ENCODE results near the gene SELENOO. TPM values are rescaled to one million over a fixed set of nuclear protein-coding genes. Genes with fewer than 3 reads are reported as not detected.

SELENOO gene, protein sequence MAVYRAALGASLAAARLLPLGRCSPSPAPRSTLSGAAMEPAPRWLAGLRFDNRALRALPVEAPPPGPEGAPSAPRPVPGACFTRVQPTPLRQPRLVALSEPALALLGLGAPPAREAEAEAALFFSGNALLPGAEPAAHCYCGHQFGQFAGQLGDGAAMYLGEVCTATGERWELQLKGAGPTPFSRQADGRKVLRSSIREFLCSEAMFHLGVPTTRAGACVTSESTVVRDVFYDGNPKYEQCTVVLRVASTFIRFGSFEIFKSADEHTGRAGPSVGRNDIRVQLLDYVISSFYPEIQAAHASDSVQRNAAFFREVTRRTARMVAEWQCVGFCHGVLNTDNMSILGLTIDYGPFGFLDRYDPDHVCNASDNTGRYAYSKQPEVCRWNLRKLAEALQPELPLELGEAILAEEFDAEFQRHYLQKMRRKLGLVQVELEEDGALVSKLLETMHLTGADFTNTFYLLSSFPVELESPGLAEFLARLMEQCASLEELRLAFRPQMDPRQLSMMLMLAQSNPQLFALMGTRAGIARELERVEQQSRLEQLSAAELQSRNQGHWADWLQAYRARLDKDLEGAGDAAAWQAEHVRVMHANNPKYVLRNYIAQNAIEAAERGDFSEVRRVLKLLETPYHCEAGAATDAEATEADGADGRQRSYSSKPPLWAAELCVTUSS
- total RNA-seq (2022; extraction: Qiagen RNA extraction; ENCODE audit: low read depth), result 13.1 to 22.1 TPM (median 17.1 TPM) in 5 replicates

DNA sequence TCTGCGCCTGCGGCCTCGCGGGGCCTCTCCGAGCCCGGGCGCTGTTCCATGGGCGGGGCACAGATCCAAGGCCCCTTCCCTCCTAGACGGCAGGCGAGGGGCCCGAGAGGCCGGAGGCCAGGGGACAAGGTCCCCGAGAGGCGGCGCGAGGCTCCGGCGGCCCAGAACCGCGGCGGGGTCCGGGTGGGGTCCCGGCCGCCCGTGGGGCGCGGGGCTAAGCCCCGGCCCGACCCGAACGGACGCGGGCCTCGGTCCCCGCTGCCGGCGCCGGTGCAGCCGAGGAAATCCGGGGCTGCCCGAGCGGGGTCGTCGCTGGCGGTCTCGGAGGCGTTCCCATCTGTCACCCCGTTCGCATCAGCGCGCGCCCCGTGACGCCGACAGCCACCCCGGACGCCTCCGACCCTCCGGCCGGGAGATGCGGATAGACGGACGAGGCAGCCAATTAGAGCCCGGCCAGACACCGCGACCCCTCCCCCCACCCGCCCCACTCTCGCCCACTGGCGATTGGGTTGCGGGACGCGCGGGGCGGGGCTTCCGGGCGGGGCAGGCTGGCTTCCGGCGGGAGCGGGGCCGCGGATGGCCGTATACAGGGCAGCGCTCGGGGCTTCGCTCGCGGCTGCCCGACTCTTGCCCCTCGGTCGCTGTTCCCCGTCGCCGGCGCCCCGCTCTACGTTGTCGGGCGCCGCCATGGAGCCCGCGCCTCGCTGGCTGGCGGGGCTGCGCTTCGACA lies at the start of gene SELENOO:
TSS of gene SELENOO (plus strand) at position 551 of the 730 bp plus-strand sequence. CDS start at position 577, 26 bp downstream.

DNA sequence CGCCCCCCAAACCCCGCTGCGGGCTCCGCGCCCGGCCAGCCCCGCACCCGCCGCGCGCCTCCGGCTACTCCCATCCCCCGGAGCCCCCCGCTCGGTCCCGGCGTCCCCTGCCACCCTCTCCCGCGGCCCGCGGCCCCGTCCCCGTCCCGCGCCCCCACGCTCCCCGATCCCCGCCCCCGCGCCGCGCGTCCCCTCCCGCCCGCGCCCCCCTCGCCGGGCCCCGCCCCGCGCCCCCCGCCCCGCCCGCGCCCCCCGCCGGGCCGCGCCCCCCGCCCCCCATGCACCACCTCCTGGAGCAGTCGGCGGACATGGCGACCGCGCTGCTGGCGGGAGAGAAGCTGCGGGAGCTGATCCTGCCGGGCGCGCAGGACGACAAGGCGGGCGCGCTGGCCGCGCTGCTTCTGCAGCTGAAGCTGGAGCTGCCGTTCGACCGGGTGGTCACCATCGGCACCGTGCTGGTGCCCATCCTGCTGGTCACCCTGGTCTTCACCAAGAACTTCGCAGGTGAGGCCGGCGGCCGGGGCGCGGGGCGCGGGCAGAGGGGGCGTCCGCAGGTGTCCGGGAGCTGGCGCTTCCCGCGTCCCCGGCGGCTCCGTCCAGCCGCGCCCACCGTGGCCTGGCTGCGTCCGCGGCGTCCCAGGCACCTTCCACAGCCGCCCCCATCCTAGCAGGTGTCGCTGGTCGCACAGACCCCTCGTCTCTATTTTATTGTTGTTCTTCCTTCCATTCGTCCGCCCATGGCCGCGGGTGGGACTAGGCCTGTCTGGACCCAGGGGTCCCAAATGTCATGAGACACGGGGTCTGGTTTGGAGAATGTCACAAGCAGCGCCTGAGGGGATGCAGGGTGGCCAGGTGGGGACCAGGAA lies 30.1 kb upstream of the SELENOO start, which contains the start of gene PANX2:
TSS of gene PANX2 (plus strand) at position 279 of the 866 bp plus-strand sequence. CDS start at position 279, 0 bp downstream.

DNA sequence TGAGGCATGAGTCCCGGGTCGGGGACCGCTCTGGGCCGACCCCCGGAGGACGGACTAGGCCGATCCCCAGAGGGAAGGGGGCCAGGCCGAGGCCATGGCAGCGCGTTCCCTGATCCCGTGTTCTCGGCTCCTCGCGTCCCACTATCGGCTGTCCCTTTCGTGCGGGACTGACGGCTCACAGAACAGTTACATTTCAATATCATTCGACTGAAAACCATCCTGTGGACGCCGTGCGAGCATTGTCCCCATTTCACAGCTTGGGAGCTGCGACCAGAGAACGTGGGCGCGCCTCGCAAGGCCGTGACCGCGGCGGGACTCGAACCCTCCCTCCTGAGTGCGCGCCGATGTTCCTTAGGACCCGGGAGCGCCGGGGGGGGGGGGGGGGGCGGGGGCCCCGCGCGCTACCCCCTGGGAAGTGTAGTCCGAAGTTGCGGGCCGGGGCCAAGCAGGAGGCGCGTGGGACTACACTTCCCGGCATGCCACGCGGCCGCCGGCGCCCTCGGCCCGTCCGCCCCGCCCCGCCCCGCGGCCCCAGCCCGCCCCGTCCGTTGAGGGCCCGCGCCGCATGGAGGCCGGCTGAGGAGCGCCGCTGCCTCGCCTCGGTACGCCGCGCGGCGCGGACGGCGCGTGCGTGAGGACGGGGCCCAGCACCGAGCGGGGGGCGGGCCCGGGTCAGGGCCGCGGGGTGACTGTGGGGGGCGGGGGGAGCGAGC lies 15.3 kb upstream of the SELENOO start, which contains the start of gene TRABD:
TSS of gene TRABD (plus strand) at position 539 of the 713 bp plus-strand sequence. CDS start 7,148 bp downstream, outside the sequence.

DNA sequence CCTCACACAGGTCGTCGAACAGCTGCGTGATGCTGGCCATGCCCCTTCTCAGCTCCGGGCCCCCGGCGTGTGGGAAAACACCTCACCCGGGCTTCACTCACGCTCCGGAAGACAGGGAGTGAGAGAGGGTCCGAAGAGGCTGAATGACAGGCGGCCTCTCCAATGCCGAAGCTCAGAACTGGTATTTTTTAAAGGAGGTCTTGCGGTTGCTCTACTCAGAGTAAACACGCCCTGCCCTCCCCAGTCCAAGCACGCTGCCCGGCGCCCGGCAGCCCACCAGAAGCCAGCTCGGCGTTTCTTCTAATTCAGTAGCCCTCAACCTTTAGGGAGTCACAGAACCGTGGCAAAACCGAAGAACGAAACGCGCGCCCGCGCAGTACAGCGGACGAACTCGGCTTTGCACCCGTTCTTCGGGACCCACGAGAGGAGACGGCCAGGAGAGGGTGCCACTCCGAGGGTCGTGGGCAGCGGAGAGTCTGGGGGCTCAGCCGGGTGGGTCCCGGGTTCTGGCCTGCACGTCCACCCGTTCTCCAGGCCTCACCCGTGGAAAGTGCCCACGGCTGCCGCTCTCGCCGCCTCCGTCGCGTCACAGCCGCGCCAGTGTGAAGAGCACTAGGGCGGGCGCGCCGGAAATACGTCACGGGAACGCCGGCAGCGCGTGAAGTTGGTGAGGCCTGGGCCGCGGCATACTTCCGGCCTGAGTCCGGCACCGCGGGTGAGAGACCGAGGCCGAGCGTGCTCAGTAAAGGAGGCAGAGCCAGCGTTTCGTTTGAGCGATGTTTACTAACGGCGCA lies 43.8 kb downstream of the SELENOO start, which contains the start of gene TUBGCP6:
TSS of gene TUBGCP6 (minus strand) at position 604 of the 794 bp plus-strand sequence. CDS start at position 40, 564 bp downstream.

DNA sequence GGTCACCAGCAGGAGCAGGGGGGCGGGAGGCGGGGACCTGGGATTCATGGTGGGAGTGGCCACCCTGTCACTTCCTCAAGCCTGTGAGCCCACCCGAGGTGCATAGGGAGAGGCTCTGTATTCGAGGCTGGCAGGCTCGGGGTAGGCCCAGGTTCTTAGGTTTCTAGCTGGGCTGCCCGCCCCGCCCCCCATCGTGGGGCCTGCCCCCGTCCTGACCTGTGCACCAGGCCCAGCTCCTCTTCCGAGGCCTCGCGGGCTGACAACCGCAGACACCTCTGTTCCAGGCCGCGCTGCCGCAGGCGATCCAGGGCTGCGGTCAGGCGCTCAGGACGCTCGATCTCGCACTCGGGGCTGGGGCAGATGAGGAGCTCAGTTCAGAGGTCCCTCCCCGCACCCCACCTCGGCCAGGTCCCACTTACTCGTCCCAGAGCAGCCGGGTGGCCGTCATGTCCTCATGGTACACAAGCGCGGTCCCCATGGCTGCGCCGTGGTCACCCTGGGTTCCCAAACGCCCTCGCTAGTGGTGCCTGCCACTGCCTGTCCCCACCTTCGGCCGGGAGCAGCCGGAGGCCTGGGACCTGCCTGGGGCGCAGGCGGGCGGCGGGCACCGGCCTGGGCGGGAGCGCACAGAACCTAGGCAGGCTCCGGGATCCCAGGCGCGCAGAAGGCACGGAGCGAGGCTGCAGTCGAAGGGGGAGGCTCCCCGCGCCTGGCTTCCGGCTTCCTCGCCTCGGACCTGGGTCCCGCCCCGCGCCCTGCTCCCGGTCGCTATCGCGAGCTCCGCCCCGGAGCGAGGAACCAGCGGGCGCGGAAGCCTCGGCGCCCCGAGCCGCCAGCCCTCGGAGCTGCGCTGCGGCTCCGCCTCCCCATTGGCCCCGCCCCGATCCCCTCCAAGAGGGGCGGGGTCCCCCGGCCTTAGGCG lies 50.0 kb downstream of the SELENOO start, which contains the start of gene HDAC10:
TSS of gene HDAC10 (minus strand) at position 711 of the 922 bp plus-strand sequence. CDS start at position 478, 233 bp downstream.

DNA sequence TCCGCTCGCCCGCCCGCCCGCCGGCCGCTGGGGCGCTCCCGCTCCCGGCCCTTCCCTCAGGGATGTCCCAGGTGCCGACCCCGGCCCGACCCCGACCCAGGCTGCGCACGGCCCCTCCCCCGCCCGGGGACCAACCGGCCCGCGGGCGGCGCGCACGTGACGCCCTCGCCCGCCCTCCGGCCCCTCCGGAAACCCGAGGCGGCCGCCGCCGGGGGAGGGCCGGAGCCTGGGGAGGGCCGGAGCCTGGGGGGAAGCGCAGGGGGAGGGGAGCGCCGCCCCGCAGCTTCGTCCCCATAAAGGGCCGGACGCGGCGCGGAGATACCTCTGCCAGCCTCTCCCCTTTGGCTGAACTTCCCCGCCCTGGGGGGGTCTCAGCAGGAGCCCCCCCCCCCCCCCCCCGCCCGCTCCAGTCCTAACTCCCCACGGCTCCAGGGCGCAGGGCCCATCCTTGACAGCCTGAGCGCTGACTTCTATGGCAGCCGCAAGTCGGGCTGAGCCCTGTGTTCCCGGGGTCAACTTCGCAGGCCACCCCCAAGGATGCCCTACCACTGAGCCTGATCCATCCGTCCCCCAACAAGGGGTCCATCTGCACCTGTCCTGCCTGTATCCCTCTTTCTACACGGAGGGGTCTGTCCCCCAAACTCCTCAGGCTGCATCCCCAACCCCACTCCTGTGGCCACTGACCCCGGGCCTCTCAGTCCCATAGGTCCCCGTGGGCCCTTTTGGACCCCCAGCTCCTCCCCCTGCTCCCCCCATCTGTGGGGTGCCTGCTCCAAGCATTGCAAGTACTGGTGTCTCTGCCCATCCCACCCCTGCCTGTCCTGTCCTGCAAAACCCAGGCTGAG lies 61.0 kb downstream of the SELENOO start, which contains the start of gene MAPK12:
TSS of gene MAPK12 (minus strand) at position 69 of the 845 bp plus-strand sequence. CDS start 174 bp downstream, outside the sequence.

Other genes with a start within 250 kb of the SELENOO start
- gene PIM3, start 240.2 kb upstream of the SELENOO start, total RNA-seq (2022; extraction: Qiagen RNA extraction; ENCODE audit: low read depth), result 17.9 to 36.0 TPM (median 33.1 TPM) in 5 replicates
- not detected in 5 replicates for gene IL17REL, start 188.2 kb upstream of the SELENOO start, total RNA-seq (2022; extraction: Qiagen RNA extraction; ENCODE audit: low read depth)
- not detected in 5 replicates for gene TTLL8, start 142.7 kb upstream of the SELENOO start, total RNA-seq (2022; extraction: Qiagen RNA extraction; ENCODE audit: low read depth)
- gene MLC1, start 115.6 kb upstream of the SELENOO start, total RNA-seq (2022; extraction: Qiagen RNA extraction; ENCODE audit: low read depth), result 0.06 to 0.07 TPM (median 0.07 TPM) in 3 of 5 replicates, not detected in the others
- not detected in 5 replicates for gene MOV10L1, start 111.0 kb upstream of the SELENOO start, total RNA-seq (2022; extraction: Qiagen RNA extraction; ENCODE audit: low read depth)
- gene PANX2, start 30.3 kb upstream of the SELENOO start, total RNA-seq (2022; extraction: Qiagen RNA extraction; ENCODE audit: low read depth), result 6.2 to 7.7 TPM (median 7.0 TPM) in 5 replicates
- gene TRABD, start 15.1 kb upstream of the SELENOO start, total RNA-seq (2022; extraction: Qiagen RNA extraction; ENCODE audit: low read depth), result 23.5 to 41.4 TPM (median 35.1 TPM) in 5 replicates
- 7.2 to 13.0 TPM (median 9.8 TPM) in 5 replicates for gene TUBGCP6, start 44.0 kb downstream of the SELENOO start, total RNA-seq (2022; extraction: Qiagen RNA extraction; ENCODE audit: low read depth)
- gene HDAC10, start 50.3 kb downstream of the SELENOO start, total RNA-seq (2022; extraction: Qiagen RNA extraction; ENCODE audit: low read depth), result 7.9 to 14.0 TPM (median 12.2 TPM) in 5 replicates
- gene MAPK12, start 60.7 kb downstream of the SELENOO start, total RNA-seq (2022; extraction: Qiagen RNA extraction; ENCODE audit: low read depth), result 18.0 to 24.9 TPM (median 23.4 TPM) in 5 replicates
- 4.5 to 7.4 TPM (median 7.0 TPM) in 5 replicates for gene MAPK11, start 69.4 kb downstream of the SELENOO start, total RNA-seq (2022; extraction: Qiagen RNA extraction; ENCODE audit: low read depth)
- 93.1 to 128 TPM (median 108 TPM) in 5 replicates for gene PLXNB2, start 106.6 kb downstream of the SELENOO start, total RNA-seq (2022; extraction: Qiagen RNA extraction; ENCODE audit: low read depth)
- 2.2 to 3.4 TPM (median 2.8 TPM) in 5 replicates for gene DENND6B, start 126.0 kb downstream of the SELENOO start, total RNA-seq (2022; extraction: Qiagen RNA extraction; ENCODE audit: low read depth)
- gene PPP6R2, start 142.3 kb downstream of the SELENOO start, total RNA-seq (2022; extraction: Qiagen RNA extraction; ENCODE audit: low read depth), result 9.3 to 13.6 TPM (median 13.2 TPM) in 5 replicates

All from A549 treated with CpdA at 1 μM for 4 hours (cell line).